NCI-H2029 (cell line): ENCODE measurements around the gene PLA2G2E.
"Not testable (repeated sequence)": the region's sequence is repeated elsewhere in the genome, so short reads cannot be mapped to it uniquely, and the experiment has no call there.

ENCODE experiments used
- DNase-seq: peaks from one replicate; lab custom pipeline; 2025; lab: John Stamatoyannopoulos, UW

The PLA2G2E gene

DNA sequence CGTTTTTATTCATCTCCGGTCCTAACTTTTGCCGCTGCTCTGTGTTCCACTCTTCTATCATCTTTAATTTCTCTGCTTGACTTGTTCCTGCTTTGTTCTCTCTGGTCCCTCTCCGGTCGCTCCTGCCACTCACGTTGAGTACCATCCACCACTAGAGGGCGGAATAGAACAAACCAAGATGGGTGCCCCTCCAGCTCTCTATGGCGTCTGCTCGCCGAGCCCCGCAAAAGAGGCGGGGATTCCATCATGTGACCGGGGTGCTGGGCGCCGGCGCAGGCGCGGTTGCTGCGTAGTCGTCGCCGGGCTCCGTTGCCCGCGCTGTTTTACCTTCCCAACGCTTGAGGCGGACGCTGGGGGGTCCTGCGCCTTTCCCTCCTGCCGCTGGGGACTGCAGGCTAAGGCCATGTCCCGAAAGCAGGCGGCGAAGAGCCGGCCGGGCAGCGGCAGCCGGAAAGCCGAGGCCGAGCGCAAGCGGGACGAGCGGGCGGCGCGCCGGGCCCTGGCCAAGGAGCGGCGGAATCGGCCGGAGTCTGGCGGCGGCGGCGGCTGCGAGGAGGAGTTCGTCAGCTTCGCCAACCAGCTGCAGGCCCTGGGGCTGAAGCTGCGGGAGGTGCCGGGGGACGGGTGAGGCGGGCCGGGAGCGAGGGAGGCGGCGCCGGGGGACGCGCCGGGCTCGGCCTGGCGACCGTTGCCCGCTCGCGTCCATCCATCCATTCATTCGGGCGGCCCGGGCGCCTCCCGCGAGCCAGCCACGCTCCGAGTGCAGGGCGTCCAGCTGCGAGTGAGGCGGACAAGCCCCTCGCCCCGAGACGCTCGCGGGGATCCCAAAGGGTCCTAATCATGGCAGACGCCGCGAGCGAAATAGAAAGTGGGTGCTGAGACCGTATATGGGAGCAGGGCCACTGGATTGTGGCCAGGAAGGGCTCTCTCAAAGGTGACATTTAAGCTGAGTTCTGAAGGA lies 41.0 kb downstream of the PLA2G2E start, which contains the start of gene OTUD3:
Gene OTUD3, plus strand, starts transcription at position 285 of the 961 bp plus-strand sequence. Its CDS starts 119 bp downstream, at position 404.
- DNase-seq, result peak; percentile 96

DNA sequence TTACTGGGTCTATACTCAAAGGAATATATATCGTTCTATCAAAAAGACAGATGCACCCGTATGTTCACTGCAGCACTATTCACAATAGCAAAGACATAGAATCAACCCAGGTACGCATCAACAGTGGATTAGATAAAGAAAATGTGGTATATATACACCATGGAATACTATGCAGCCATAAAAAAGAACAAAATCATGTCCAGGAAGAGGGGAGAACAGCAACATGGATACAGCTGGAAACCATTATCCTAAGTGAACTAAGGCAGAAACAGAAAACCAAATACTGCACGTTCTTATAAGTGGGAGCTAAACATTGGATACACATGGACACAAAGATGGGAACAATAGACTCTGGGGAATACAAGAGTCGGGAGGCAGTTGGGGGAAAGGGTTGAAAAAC lies 42.6 kb downstream of the PLA2G2E start:
- not testable (repeated sequence) for DNase-seq

DNA sequence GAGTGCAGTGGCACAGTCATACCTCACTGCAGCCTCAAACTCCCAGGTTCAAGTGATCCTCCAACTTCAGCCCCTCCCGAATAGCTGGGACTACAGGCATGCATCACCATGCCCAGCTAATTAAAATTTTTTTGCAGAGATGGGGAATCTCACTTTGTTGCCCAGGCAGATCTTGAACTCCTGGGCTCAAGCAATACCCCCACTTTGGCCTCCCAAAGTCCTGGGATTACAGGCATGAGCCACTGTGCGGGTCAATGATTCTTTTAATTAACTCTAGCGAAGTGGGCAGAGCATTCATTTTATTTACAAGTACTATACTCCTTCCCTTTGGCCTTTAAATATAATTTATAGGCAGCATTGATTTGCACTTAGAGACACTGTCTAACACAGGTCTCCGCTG lies 43.8 kb downstream of the PLA2G2E start:
- DNase-seq, result no peak

DNA sequence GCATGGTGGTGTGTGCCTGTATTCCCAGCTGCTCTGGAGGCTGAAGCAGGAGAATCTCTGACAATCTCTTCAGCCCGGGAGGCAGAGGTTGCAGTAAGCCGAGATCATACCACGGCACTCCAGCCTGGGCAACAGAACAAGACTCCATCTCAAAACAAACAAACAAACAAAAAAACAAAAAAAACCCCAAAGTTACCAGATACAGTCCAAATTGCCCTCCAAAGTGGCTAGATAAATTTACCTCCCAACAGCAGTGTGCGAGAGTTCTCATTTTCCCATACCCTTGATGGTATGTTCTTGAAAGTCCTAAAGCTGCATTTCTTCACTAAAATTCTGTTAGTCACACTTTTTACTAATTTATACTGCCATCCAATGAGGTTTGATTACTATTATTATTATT lies 44.2 kb downstream of the PLA2G2E start:
- DNase-seq, result no peak

DNA sequence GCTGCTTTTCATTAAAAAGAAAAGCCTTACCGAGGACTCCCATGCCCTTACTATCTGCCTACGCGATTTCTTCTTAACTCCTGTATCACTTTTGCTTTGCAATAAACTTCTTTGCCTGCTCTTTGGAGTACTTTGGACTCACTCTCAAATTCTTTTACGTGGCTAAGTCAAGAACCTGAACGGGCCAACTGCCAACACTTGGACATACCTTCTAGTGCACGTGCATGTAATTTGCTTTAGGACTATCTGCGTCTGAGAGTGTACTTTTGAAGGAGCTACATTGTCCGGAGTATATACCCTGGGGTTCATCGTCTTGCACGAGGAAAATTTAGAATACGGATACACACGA lies 44.8 kb downstream of the PLA2G2E start:
- no peak for DNase-seq

DNA sequence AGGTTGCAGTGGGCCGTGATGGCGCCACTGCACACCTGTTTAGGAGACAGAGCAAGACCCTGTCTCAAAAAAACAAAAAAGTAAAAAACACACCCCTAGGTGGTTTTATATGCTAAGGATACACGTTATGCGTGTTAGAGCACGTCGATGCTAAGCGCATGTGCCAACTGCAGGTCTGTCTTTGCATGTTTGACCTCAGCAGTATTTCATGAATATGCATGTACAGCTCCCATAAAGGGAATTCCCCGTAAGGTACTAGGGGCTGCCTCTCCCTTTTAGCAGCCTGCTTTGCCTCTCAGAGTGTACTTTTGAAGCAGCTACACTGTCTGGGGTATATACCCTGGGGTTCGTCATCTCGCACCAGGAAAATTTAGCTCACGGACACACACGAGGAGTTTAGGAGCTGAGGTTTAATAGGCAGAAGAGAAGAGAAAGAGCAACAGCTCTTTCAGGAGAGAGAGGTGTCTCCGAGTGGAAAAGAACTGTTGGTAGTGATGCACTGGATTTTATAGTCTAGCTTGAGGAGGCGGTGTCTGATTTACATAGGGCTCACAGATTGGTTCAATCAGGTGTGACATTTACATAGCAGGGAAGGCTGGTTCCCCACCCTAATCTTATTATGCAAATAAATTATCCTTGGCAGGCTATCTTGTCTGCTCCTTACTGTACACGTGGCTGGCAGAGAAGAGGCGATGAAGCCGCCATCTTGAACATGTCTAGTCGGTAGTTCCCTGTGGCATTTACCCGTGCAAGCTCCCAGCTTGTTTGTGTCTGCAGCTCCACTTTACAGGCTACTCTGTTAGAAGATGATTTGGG lies 45.4 kb downstream of the PLA2G2E start:
- no peak for DNase-seq

DNA sequence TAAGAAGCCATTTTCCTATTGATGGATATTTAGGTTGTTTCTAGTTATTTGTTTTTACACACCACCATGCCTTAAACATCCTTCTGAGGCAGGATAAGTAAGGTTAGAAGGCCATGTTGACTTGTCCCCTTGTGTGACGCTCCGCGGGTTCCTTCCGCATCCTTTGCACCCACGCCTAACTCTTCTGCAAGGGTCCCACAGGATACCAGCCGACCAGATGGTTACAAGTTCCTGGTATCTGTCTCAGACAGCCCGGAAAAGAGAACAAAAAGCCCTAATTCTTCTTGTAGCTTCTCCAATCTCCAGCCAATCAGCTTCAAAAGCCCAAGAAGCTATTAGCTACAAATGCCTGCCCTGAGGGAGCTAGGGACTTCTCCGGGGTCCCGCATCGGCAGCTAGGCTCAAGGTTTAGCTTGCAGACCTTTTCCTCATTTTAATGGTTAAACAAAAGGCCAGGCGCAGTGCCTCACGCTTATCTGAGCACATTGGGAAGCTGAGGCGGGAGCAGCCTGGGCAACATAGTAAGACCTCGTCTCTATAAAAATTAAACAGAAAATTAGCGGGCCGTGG lies 46.2 kb downstream of the PLA2G2E start:
- no peak for DNase-seq

DNA sequence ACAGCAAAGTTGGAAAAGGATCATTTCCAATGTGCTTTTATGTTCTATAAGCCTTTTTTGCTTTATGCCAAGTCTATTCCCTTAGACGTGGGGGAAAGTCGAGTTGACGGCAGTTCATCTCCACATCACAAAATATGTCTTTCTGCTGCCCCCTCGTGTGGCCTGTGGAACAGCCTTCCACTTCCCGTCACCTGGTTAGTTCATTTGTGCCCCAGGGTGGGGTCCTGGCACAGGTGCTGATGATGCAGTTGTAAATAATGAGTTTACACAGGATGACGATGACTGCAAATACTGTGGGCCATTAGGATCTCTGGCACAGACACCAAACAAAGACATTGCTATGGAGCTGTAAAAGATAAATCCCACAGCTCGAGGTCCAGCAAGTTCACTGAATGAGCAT lies 51.2 kb downstream of the PLA2G2E start:
- peak; percentile 87 for DNase-seq
